HepG2 (cell line): ENCODE measurements around the gene EIF2S2. TPM values are rescaled to one million over a fixed set of nuclear protein-coding genes. Genes with fewer than 3 reads are reported as not detected.
A peak's percentile ranks its signal among the peaks of the same experiment; 100 is the strongest.

ENCODE experiments used
- ATAC-seq: fragments of 200-7000 bp; cut with Tn5 transposase; 3 replicates; pipeline ENCODE4 v1.9.1; 2020; ENCODE audit warnings: mild to moderate bottlenecking, moderate library complexity
- BruUV-seq: library from RNA; stranded (reverse); fragments of 400-500 nt; replicated peaks from 2 replicates; lab custom pipeline; 2021; lab: Mats Ljungman, UMichigan
- CTCF ChIA-PET: fragments of 300-600 bp; formaldehyde crosslinking; extraction: SDS; loops from one replicate; lab custom pipeline; 2021; ENCODE audit warnings: low total read pairs, inconsistent platforms, low intra/inter-chr PET ratio; lab: Yijun Ruan, JAX
- POLR2A ChIA-PET: fragments of 350-600 bp; sonication (Branson Sonifier 250); formaldehyde crosslinking; loops from one replicate; lab custom pipeline; 2020; ENCODE audit warnings: antibody characterized with exemption, inconsistent platforms; lab: Yijun Ruan, JAX
- DNase-seq: peaks from one replicate; pipeline ENCODE4 v3.0.0-alpha.2; 2015; ENCODE audit warnings: low spot score
- FAIRE-seq: peaks from 3 replicates; lab custom pipeline; 2011; peaks lifted over from hg19 to GRCh38; lab: Jason Lieb, UNC
- H2AFZ ChIP-seq: one replicate; pipeline ENCODE4 v1.6.1; 2011; ENCODE audit warnings: low read length, inconsistent platforms
- H3K27ac ChIP-seq: fragments of 300-600 bp; 3 replicates; pipeline ENCODE4 v1.8.0; 2011; ENCODE audit warnings: mixed run types, mild to moderate bottlenecking, mixed read lengths, low read length, inconsistent platforms; ENCODE audit not compliant: insufficient read depth; ENCODE audit errors: extremely low read length
- H3K27me3 ChIP-seq, 2 experiments: fragments of 200-600 bp in 1 of 2; 2 replicates in 1 of 2; 3 replicates in 1 of 2; pipeline versions ENCODE4 v1.6.0 to v1.8.0; 2011; ENCODE audit warnings: low read length in 2 of 2, mild to moderate bottlenecking in 2 of 2, moderate library complexity in 2 of 2, inconsistent platforms in 1 of 2; ENCODE audit not compliant: insufficient read depth in 2 of 2, control insufficient read depth in 1 of 2
- H3K36me3 ChIP-seq, 2 experiments: fragments of 200-600 bp in 1 of 2; replicated peaks in 1 of 2; 2 replicates in 1 of 2; 3 replicates in 1 of 2; pipeline versions ENCODE4 v1.5.1 to v1.8.0; 2011; ENCODE audit warnings: low read length in 2 of 2, inconsistent platforms in 1 of 2; ENCODE audit not compliant: insufficient read depth in 2 of 2, control insufficient read depth in 1 of 2
- H3K4me1 ChIP-seq: 2 replicates; pipeline ENCODE4 v1.5.1; 2012; ENCODE audit warnings: low read length, inconsistent platforms; ENCODE audit not compliant: insufficient read depth
- H3K4me2 ChIP-seq: 2 replicates; pipeline ENCODE4 v1.6.0; 2011; ENCODE audit warnings: low read depth, low read length, inconsistent platforms
- H3K4me3 ChIP-seq, 3 experiments: fragments of 200-600 bp in 1 of 3; sonication (generic), shearing (Covaris generic) in 1 of 3; replicated peaks in 1 of 3; 2 replicates each; pipeline ENCODE4 v1.5.1; 2011 to 2016; ENCODE audit warnings: low read length in 3 of 3, inconsistent platforms in 2 of 3, low read depth in 2 of 3, mild to moderate bottlenecking in 2 of 3, control low read depth in 1 of 3, mixed read lengths in 1 of 3; ENCODE audit not compliant: insufficient read depth in 1 of 3
- H3K79me2 ChIP-seq: one replicate; pipeline ENCODE4 v1.6.1; 2011; ENCODE audit warnings: low read length, inconsistent platforms; ENCODE audit not compliant: insufficient read depth
- H3K9ac ChIP-seq: 2 replicates; pipeline ENCODE4 v1.6.0; 2011; ENCODE audit warnings: mild to moderate bottlenecking, low read depth, low read length, inconsistent platforms; ENCODE audit not compliant: insufficient read depth
- H3K9me3 ChIP-seq: 2 replicates; pipeline ENCODE4 v1.5.1; 2012; ENCODE audit warnings: mild to moderate bottlenecking, low read length
- H4K20me1 ChIP-seq: 2 replicates; pipeline ENCODE4 v1.6.0; 2011; ENCODE audit warnings: inconsistent platforms, mild to moderate bottlenecking, low read length, moderate library complexity; ENCODE audit not compliant: insufficient read depth
- ASH2L ChIP-seq: fragments of 300-600, 200-600 bp; sonication (generic); IDR thresholded peaks from 2 replicates; pipeline ENCODE4 v1.7.0; 2017; ENCODE audit warnings: low read depth, mild to moderate bottlenecking, moderate library complexity, mixed read lengths, low read length; ENCODE audit not compliant: insufficient read length
- ATF1 ChIP-seq: IDR thresholded peaks from 2 replicates; pipeline ENCODE4 v1.6.1; 2016; ENCODE audit warnings: mild to moderate bottlenecking, control low read depth
- CHCHD3 ChIP-seq: sonication (generic); formaldehyde crosslinking; IDR thresholded peaks from 2 replicates; pipeline ENCODE4 v1.8.0; 2022; ENCODE audit warnings: mild to moderate bottlenecking, missing genetic modification reagents, moderate library complexity
- FOSL2 ChIP-seq: sonication (generic); formaldehyde crosslinking; IDR thresholded peaks from 2 replicates; pipeline ENCODE4 v1.4.0; 2020; ENCODE audit warnings: missing genetic modification reagents
- GTF3A ChIP-seq: sonication (generic); formaldehyde crosslinking; conservative IDR thresholded peaks from 2 replicates; pipeline ENCODE4 v1.4.0; 2020; ENCODE audit warnings: mild to moderate bottlenecking, missing genetic modification reagents
- KLF6 ChIP-seq: IDR thresholded peaks from 2 replicates; pipeline ENCODE4 v1.8.0; 2016; ENCODE audit warnings: missing biosample characterization, missing genetic modification reagents
- NCOA2 ChIP-seq: sonication (generic); formaldehyde crosslinking; IDR thresholded peaks from 2 replicates; pipeline ENCODE4 v1.8.0; 2022; ENCODE audit warnings: inconsistent platforms
- NPAS2 ChIP-seq: sonication (generic); formaldehyde crosslinking; IDR thresholded peaks from 2 replicates; pipeline ENCODE4 v1.8.0; 2022; ENCODE audit warnings: mild to moderate bottlenecking, missing genetic modification reagents, borderline replicate concordance
- POLR2AphosphoS5 ChIP-seq: IDR thresholded peaks from 2 replicates; pipeline ENCODE4 v1.6.1; 2012; ENCODE audit warnings: low read depth, low read length
- RBM22 ChIP-seq: fragments of 200-400 bp; formaldehyde crosslinking; optimal IDR thresholded peaks from 2 replicates; pipeline ENCODE3; 2017; ENCODE audit warnings: mild to moderate bottlenecking, low read length, moderate library complexity
- TAF1 ChIP-seq: sonication (generic); formaldehyde crosslinking; IDR thresholded peaks from 2 replicates; pipeline ENCODE4 v1.4.0; 2020; ENCODE audit warnings: missing genetic modification reagents
- TP53 ChIP-seq: sonication (generic); formaldehyde crosslinking; conservative IDR thresholded peaks from 2 replicates; pipeline ENCODE4 v1.4.0; 2020; ENCODE audit warnings: missing genetic modification reagents
- ZFY ChIP-seq: sonication (generic); formaldehyde crosslinking; IDR thresholded peaks from 2 replicates; pipeline ENCODE4 v1.4.0; 2020; ENCODE audit warnings: missing genetic modification reagents
- ZNF263 ChIP-seq: sonication (generic); formaldehyde crosslinking; IDR thresholded peaks from 2 replicates; pipeline ENCODE4 v1.4.0; 2020; ENCODE audit warnings: missing genetic modification reagents
- ZNF326 ChIP-seq: sonication (generic); formaldehyde crosslinking; IDR thresholded peaks from 2 replicates; pipeline ENCODE4 v1.4.0; 2020; ENCODE audit warnings: missing genetic modification reagents, borderline replicate concordance
- ZNF639 ChIP-seq: conservative IDR thresholded peaks from 2 replicates; pipeline ENCODE4 v1.6.1; 2018; ENCODE audit warnings: missing genetic modification reagents
- ZNF816 ChIP-seq: sonication (generic); formaldehyde crosslinking; IDR thresholded peaks from 2 replicates; pipeline ENCODE4 v1.8.0; 2022; ENCODE audit warnings: missing genetic modification reagents, mild to moderate bottlenecking, borderline replicate concordance
- WGBS: methylation state at CpG from one replicate; pipeline ENCODE4 v1.1.6; 2017; ENCODE audit warnings: low lambda C conversion rate; 5-methylcytosine and 5-hydroxymethylcytosine counted together
- in situ Hi-C: cut with HindIII; loops from 2 replicates; pipeline ENCODE4 v1.10.0; 2017; ENCODE audit warnings: low pct_unique_long_range_greater_than_20kb; ENCODE audit not compliant: extremely low pct_ligation_motif_present
- intact Hi-C: fragments of 100-400 bp; cut with micrococcal nuclease; formaldehyde crosslinking; loops from one replicate; pipeline ENCODE4 v1.10.0; 2022; ENCODE audit not compliant: unreplicated experiment
- polyA plus RNA-seq, 8 experiments: library from polyadenylated mRNA; depleted of rRNA in 3 of 8; stranded (reverse) in 7 of 8; unstranded in 1 of 8; fragments of >200 nt; fragmentation: Illumina TruSeq in 4 of 8; extraction: Trizol in 4 of 8; gene quantifications; 2 replicates each; pipeline versions ENCODE4 v1.2.1 to v1.2.3, GENCODE V29; 2011 to 2016; ENCODE audit warnings: low read depth in 4 of 8, missing spikeins in 1 of 8, mixed read lengths in 1 of 8; ENCODE audit not compliant: insufficient read depth in 1 of 8
- total RNA-seq, 5 experiments: library from RNA; depleted of rRNA; stranded (reverse); fragments of >200 nt; fragmentation: Illumina TruSeq; extraction: Trizol; gene quantifications; 2 replicates each; pipeline ENCODE4 v1.2.3, GENCODE V29; 2016; ENCODE audit warnings: low read depth in 1 of 5
- TF ChIP-seq, protein P1 (sequence below): IDR thresholded peaks from 2 replicates; pipeline ENCODE4 v1.6.1; 2016; ENCODE audit warnings: missing compliant biosample characterization, missing genetic modification reagents, borderline replicate concordance

Gene EIF2S2
- total and polyA plus RNA-seq, 2 of the 13 experiments (the other 11 are each of a cell fraction or from before 2014, with no cell fraction given) = 126 to 213 TPM

DNA sequence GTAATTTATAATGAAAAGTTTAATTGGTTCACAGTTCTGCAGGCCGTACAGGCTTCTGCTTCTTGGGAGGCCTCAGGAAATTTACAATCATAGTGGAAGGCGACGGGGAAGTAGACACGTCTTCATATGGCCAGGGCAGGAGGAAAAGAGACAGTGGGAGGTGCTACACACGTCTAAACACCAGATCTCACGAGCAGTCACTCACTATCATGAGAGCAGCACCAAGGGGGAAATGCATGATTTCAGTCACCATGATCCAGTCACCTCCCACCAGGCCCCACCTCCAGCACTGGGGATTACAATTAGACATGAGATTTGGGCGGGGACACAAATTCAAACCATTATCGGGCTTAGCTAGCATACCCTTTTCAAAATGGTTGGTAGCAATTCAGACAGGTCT is 41.2 kb downstream of the EIF2S2 start:
- no peak for TF ChIP-seq NPAS2 (CRISPR knock-in tag)
- peak; percentile 65 for TF ChIP-seq RBM22
- 0 out of 2 replicates have a peak, but pooled peaks have one; percentile 11 for TF ChIP-seq POLR2AphosphoS5
- no peak for TF ChIP-seq ZNF639
- no peak for TF ChIP-seq TP53 (CRISPR knock-in tag)
- Histone ChIP-seq H3K36me3 (peaks cover 32 to 56% of the 10 kb centered on the region in 2 experiments), H3K27ac (no peak overlapping the region), H3K27me3 (no peaks in the 10 kb centered on the region), H3K4me3 (no peak overlapping the region), H4K20me1 (peaks cover 34% of the 10 kb centered on the region), H3K79me2 (peaks cover 36% of the 10 kb centered on the region), H3K9me3 (no peaks in the 10 kb centered on the region), H3K4me2 (no peak overlapping the region), H3K9ac (no peak overlapping the region), H2AFZ (no peak overlapping the region), H3K4me1 (no peaks in the 10 kb centered on the region)
- no TSS peak for BruUV-seq
- ChIA-PET CTCF (interaction anchor here (2.7 to 3.4 kb wide), 3 partner anchors 124 to 208 kb away, joined by 18 to 100 read pairs (median 39); no protein-coding TSS in a partner anchor), POLR2A (no interaction called here)
- in situ Hi-C loops = no loop called here
- FAIRE-seq = no peak
- intact Hi-C loops = loop anchor here (10.0 kb wide), 1 partner anchor 276 kb away; no protein-coding TSS in a partner anchor
- no peak for ATAC-seq
- WGBS = over 99% methylated on average over 8 of the region's 8 CpGs
- DNase-seq = no peak

DNA sequence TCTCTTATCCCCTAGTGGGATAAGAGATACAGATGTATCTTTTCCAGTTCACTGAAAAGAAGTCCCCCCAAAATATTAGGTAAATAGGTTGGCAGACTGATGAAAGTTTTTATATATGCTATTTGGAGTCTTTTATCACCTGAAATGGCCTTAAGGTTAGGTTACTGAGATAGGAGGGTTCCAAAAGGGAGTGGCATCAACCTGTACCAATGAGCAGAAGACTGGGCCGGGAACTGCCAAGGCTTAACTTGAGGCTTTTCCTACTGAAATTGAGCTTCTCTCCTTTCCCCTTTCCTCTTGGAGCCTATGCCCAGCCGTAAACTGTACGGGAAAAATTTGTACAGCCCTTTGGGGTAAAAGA is 42.0 kb downstream of the EIF2S2 start:
- POLR2A ChIA-PET = no interaction called here
- ATAC-seq (no peak), DNase-seq (no peak), FAIRE-seq (no peak)
- H3K27me3 ChIP-seq = no peaks in the 10 kb centered on the region
- no peaks in the 10 kb centered on the region for H3K9me3 ChIP-seq
- no peak overlapping the region for H3K4me2 ChIP-seq
- H2AFZ ChIP-seq = no peak overlapping the region
- peaks cover 43% of the 10 kb centered on the region for H3K79me2 ChIP-seq
- no TSS peak for BruUV-seq
- 94% methylated on average over 3 of the region's 3 CpGs for WGBS
- H4K20me1 ChIP-seq = peaks cover 41% of the 10 kb centered on the region
- no peaks in the 10 kb centered on the region for H3K4me1 ChIP-seq
- H3K27ac ChIP-seq = no peak overlapping the region
- no peak overlapping the region for H3K9ac ChIP-seq
- H3K36me3 ChIP-seq = peaks cover 28 to 56% of the 10 kb centered on the region in 2 experiments
- CTCF ChIA-PET = interaction anchor here (0.9 to 3.4 kb wide), 8 partner anchors 59 to 278 kb away, joined by 4 to 100 read pairs (median 14); no protein-coding TSS in a partner anchor
- intact Hi-C loops (loop anchor here (10.0 kb wide), 1 partner anchor 275 kb away; no protein-coding TSS in a partner anchor), in situ Hi-C loops (no loop called here)
- no peak overlapping the region for H3K4me3 ChIP-seq
- TF ChIP-seq ASH2L (peak; percentile 8), ZNF816 (0 out of 2 replicates have a peak, but pooled peaks have one; percentile 38), KLF6 (CRISPR knock-in tag) (0 out of 2 replicates have a peak, but pooled peaks have one; percentile 9), FOSL2 (CRISPR knock-in tag) (0 out of 2 replicates have a peak, but pooled peaks have one; percentile 0), ZFY (0 out of 2 replicates have a peak, but pooled peaks have one; percentile 12), ZNF263 (CRISPR knock-in tag) (0 out of 2 replicates have a peak, but pooled peaks have one; percentile 9), TAF1 (CRISPR knock-in tag) (0 out of 2 replicates have a peak, but pooled peaks have one; percentile 21), CHCHD3 (CRISPR knock-in tag) (no peak), ZNF326 (CRISPR knock-in tag) (no peak), NCOA2 (0 out of 2 replicates have a peak, but pooled peaks have one; percentile 2), GTF3A (CRISPR knock-in tag) (no peak), ATF1 (CRISPR knock-in tag) (0 out of 2 replicates have a peak, but pooled peaks have one; percentile 1)
- TF ChIP-seq, protein P1, sequence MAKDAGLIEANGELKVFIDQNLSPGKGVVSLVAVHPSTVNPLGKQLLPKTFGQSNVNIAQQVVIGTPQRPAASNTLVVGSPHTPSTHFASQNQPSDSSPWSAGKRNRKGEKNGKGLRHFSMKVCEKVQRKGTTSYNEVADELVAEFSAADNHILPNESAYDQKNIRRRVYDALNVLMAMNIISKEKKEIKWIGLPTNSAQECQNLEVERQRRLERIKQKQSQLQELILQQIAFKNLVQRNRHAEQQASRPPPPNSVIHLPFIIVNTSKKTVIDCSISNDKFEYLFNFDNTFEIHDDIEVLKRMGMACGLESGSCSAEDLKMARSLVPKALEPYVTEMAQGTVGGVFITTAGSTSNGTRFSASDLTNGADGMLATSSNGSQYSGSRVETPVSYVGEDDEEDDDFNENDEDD (CRISPR knock-in tag) = 0 out of 2 replicates have a peak, but pooled peaks have one; percentile 10
